Activated CD4-positive, alpha-beta T cell treated with anti-CD3 and anti-CD28 coated beads, Interleukin-2, amount 50 U/mL, for 1 hour (primary cell): ENCODE data around the gene C19orf81.

ENCODE experiments used
- DNase-seq: peaks from one replicate; pipeline ENCODE4 v3.0.0-alpha.2; 2020

Gene C19orf81

GRCh38 chr19:50659318-50660087 lies 10.3 kb downstream of the C19orf81 start:
- no peak for DNase-seq

- DNase-seq, result no peak
These were observed 10.8 kb downstream of the C19orf81 start for GRCh38 chr19:50660088-50660366.

- no peak for DNase-seq
These were observed 11.8 kb downstream of the C19orf81 start for GRCh38 chr19:50661023-50661422.

- DNase-seq, result no peak
These were observed 12.8 kb downstream of the C19orf81 start for GRCh38 chr19:50661766-50662650.

- no peak for DNase-seq
These were observed 13.6 kb downstream of the C19orf81 start for GRCh38 chr19:50662651-50663481.

GRCh38 chr19:50663482-50663790 lies 14.2 kb downstream of the C19orf81 start:
- DNase-seq, result no peak

- no peak for DNase-seq
These were observed 15.0 kb downstream of the C19orf81 start for GRCh38 chr19:50664204-50664603.

GRCh38 chr19:50666346-50667176 lies 17.3 kb downstream of the C19orf81 start:
- no peak for DNase-seq

GRCh38 chr19:50667177-50667758 lies 18.0 kb downstream of the C19orf81 start:
- DNase-seq, result no peak

GRCh38 chr19:50667759-50668231 lies 18.6 kb downstream of the C19orf81 start:
- DNase-seq, result no peak

- no peak for DNase-seq
These were observed 19.2 kb downstream of the C19orf81 start for GRCh38 chr19:50668416-50668815.

GRCh38 chr19:50668879-50669278 lies 19.6 kb downstream of the C19orf81 start:
- no peak for DNase-seq

- DNase-seq, result peak; percentile 34
These were observed 20.3 kb downstream of the C19orf81 start for GRCh38 chr19:50669302-50670101.

- no peak for DNase-seq
These were observed 20.8 kb downstream of the C19orf81 start for GRCh38 chr19:50670102-50670380.

GRCh38 chr19:50673118-50673517 lies 23.9 kb downstream of the C19orf81 start:
- DNase-seq, result no peak

- no peak for DNase-seq
These were observed 27.5 kb downstream of the C19orf81 start for GRCh38 chr19:50676625-50677197.

GRCh38 chr19:50677636-50678035 lies 28.4 kb downstream of the C19orf81 start:
- no peak for DNase-seq

- no peak for DNase-seq
These were observed 29.1 kb downstream of the C19orf81 start for GRCh38 chr19:50678323-50678722.

- peak; percentile 68 for DNase-seq
These were observed 30.2 kb downstream of the C19orf81 start for GRCh38 chr19:50679177-50680125.
